Umbilical cord (tissue), 2 donors: ENCODE data around the gene CMIP. TPM values are rescaled to one million over a fixed set of nuclear protein-coding genes. Genes with fewer than 3 reads are reported as not detected.

Source experiments
- DNase-seq: peaks from one replicate; pipeline ENCODE4 v3.0.0-alpha.2; 2015; ENCODE audit warnings: low spot score
- total RNA-seq: library from RNA; depleted of rRNA; stranded (reverse); fragments of >200 nt; gene quantifications from one replicate; pipeline ENCODE4 v1.2.3, GENCODE V29; 2014; ENCODE audit warnings: low replicate concordance; ENCODE audit not compliant: insufficient read depth

Gene CMIP
- total RNA-seq, 1 donor from 2014 or later, result 24.8 TPM

DNA sequence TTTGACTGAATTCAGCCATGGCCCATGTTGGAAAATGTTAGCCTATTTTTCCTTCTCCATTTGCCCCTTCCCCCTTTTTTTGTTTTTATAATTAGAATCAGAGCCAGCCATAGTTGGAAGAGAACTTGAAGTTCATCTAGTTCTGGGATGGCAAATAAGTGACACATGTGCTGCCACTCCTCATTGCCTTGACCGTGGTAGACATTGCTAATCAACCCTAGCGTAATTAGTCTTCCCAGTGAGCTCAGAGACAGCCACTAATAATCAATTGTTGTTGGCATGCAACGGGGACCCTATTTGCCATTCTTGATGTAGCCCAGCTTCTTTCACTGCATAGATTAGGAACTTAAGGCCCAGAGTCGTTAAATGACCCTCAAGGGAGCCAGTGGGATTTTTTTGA is 16.6 kb downstream of the CMIP start:
- no peak for DNase-seq

- no peak for DNase-seq
These were observed 17.2 kb downstream of the CMIP start for GRCh38 chr16:81461766-81462165.

DNA sequence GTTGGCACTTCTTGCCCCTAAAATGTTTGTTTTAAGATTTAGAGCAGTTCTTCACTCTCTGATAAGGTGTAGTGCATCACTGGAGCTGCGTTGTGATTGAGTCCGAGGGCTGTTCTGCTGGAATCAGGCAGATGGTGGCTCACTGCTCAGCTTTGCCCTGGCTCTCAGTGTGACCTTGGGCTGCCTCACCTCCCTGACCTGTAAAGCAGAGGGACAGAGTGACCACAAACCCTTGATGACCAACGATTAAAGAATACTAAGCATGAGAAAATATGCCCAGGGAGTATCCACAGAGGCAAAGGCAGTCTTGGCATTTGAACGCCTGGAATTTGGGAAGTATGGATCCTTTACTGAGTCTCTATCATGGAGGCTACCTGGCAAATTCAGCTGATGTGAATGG is 18.1 kb downstream of the CMIP start:
- no peak for DNase-seq

- DNase-seq, result no peak
These were observed 18.8 kb downstream of the CMIP start for GRCh38 chr16:81463296-81463890.

DNA sequence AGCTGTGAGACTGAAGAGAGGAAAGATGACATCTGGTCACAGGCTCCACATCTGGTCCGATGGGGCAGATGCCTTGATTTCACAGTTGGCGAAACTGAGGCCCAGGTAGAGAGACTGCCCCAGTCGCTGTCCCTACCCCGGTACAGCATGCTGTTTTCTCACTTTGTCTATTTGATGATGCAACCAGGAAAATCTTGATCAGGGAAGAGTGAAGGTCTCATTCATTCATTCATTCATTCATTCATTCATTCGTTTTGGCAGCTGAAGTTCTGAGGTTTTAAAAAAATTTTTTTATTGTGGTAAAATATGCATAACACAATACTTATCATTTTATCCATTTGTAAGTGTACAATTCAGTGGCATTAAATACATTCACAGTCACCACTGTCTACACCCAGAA is 19.7 kb downstream of the CMIP start:
- no peak for DNase-seq

- DNase-seq, result no peak
These were observed 20.9 kb downstream of the CMIP start for GRCh38 chr16:81465375-81465943.

- no peak for DNase-seq
These were observed 21.9 kb downstream of the CMIP start for GRCh38 chr16:81466356-81466980.

- DNase-seq, result no peak
These were observed 22.5 kb downstream of the CMIP start for GRCh38 chr16:81467072-81467471.

GRCh38 chr16:81467815-81468214 is 23.2 kb downstream of the CMIP start:
- no peak for DNase-seq

- no peak for DNase-seq
These were observed 23.8 kb downstream of the CMIP start for GRCh38 chr16:81468269-81468902.

DNA sequence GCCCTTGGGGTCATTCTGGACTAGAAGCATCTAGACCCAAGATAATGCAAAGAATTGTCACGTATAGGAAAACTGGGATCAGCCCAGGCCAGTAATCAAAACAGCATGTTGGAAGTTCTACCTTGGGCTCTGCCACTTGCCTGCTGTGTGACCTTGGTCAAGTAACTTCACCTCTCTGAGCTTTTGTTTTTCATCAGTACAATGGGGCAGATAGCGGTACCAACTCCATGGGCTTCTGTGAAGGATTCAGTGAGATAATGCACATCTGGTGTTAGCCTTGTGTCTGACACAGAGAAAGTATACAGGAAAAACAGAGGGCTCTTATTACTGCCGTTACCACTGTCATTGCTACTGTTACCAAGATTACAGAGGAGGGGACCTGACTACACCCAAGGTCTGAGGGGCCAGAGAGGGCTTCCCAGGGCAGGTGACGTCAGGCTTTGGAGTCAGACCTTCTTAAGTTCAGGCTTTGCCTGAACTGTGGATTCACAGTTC is 24.6 kb downstream of the CMIP start:
- DNase-seq, result no peak

- peak; percentile 46 for DNase-seq
These were observed 25.3 kb downstream of the CMIP start for GRCh38 chr16:81469710-81470535.

DNA sequence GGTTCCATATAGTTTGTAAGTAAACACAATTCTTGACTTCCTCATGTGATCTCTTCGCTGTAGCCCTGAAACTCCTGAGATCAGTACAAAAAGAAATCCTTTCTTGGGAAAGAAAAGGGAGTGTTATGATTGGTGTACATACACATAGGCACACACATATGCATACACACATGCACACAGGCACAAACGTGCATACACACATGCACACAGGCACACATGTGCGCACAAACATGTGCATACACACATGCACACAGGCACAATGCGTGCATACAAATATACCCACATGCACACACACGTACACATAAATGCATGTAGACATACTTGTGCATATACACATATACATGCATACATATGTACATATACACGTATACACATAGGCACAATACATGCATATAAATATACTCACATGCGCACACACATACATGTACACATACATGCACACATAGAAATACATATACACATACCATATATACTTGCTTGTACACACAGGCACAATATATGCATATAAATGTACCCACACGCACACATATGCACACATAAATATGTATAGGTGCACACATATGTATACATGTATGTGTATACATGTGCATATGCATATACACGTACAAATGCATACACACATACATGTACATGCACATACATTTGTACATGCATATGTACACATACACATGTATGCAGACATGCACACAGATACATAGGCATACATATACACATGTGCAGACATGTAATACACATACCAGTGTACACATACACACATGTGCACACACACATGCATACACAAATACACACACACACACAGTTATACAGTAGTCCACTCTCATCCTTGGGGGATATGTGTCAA is 26.4 kb downstream of the CMIP start:
- DNase-seq, result no peak

DNA sequence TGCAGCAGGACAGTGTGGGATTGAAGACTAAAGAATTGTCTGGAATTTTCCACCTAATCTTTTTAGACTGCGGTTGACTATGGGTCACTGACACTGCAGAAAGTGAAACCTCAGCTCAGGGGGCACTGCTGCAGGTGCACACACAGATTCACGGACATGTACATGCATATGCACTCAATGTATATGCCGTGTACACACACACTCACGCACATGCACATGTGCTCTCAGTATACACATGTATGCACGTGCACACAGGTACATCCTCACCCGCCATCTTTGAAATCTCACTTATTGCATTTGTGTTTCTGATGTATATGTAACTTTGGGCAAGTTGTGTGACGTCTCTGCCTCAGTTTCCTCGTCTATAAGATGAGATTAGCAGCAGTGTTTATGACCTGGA is 27.3 kb downstream of the CMIP start:
- no peak for DNase-seq

DNA sequence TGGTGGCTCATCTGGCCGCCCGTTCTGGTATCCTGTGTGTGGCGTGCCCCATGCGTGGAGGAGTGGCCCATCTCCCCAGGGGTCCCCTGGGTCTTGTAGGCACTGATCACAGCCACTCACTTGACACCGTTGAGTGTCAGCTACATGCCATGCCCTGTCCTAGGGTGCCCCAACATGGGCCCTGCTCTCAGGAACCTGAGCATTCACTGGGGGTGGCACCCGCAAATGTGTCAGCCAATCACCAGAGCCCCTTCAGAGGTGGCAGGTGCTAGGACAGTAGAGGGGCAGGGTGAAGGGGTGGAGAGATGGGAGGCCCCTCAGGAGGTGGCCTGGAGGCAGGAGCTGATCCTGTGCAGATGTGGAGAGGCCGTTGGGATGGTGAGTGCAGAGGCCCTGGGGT is 27.8 kb downstream of the CMIP start:
- DNase-seq, result no peak

DNA sequence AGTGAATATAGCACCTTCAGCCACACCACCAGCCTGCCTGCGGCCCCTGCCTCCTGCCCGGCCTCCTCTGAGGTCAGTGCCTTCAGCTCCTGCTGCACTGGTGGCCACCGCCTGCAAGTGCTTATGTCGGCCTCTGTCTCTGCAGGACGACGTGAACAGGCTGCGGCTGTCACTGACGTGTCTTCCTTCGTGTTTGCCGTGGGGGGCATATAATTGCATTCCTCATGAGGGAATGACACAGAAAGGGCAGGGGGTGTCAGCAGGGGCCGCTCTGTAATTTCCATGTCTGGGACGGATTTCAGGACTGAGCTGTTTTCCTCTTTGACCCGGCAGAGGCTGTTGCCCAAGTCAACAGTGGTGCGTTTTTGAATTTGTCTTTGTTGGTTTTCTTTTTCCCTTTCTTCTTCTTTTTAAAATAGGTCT is 28.5 kb downstream of the CMIP start:
- no peak for DNase-seq

DNA sequence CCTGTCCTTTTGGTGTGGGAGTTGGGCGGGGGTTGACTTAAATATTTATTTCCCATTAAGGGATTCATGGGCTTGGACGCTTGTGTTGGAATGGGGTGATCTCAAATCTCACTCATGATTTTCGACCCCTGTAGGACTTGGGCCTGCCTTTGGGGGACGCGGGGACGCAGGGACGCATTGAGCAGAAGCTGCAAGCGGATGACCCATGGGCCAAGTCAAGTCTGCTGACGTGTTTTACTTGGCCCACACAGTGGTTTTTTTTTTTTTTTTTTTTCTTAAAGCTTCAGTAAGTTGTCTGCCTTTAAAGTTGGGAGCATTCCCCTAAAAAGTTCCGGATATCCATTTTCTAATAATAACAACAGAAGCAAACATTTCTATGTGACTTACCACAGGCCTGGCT is 28.9 kb downstream of the CMIP start:
- DNase-seq, result peak; percentile 45

- no peak for DNase-seq
These were observed 29.7 kb downstream of the CMIP start for GRCh38 chr16:81473969-81474959.
